ENCODE measurements around the gene TRPM3.

The TRPM3 gene

DNA sequence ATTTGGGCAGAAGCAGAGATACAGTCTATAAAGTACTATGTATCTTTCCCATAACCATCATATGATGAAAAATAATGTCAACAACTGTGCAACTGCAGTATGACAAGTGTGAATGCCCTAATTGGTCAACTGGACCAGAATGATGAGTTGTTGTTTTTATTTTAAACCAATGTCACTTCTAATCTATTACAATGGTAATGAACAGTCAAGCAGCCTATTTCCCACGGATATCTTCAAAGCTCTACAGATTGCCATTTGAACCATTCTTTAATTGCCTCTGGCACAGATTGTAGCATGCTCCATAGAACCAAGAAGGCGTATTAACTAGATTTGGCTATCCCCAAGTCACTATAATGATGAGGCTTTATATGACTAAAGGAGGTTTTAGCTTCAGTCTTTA is 233.6 kb downstream of the TRPM3 start:
- no peak for DNase-seq (ENCODE audit: low read depth in 2 of 2)

DNA sequence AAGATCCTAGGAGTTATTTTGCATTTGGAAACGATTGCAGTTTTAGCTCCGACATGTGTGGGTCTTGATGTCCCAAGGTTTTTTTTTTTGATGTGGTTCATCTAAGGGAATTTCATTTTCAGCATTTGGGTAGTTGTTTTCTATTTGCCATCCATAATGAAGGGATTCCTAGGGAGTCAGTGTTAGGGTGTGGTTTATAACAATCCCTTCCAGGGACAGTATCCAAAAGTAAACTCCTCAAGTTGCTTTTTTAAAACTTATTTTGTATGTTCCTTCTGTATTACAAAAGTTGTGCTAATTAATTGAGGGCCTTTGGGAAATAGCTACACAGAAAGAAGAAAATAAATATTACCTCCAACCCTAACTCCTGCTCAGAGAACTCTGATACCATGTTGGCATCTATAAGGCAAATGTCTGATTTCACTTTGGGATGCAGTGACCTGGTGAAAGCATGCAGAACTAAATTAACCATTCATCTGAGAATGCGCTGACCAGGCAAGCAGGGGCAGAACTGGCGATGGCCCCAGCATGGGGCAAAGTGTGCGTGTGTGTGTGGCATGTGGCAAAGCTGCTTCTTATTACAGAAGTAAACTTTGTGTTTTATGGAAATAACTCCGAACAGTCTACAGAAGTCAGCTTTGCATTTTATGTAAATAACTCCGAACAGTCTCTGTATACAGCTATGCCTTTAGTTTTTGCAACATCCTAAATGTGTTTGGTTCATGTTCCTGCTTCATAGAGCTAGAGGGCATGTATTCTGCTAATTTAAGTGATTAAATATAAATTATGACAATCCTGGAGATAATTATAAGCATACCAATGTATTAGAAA is 237.2 kb downstream of the TRPM3 start:
- no peak for DNase-seq (ENCODE audit: low read depth in 2 of 2)

DNA sequence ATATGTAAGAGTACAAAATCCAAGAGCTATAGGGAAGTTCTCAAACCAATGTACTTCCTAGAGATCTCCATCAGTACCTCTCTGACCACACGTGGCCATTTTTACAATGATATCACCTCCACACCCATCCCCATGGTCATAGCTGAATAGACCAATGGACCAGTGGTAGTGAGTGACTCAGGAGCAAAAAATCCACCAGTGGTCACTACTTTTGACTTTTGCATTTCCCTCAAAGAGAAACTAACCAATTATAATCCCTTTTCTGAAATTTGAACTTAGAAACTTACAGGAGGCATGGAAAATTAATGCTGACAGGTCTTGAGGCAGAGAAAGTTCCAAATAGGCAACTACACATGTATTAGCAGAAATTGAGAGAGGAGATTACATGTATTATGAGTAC is 238.4 kb downstream of the TRPM3 start:
- DNase-seq (ENCODE audit: low read depth in 2 of 2) = no peak

DNA sequence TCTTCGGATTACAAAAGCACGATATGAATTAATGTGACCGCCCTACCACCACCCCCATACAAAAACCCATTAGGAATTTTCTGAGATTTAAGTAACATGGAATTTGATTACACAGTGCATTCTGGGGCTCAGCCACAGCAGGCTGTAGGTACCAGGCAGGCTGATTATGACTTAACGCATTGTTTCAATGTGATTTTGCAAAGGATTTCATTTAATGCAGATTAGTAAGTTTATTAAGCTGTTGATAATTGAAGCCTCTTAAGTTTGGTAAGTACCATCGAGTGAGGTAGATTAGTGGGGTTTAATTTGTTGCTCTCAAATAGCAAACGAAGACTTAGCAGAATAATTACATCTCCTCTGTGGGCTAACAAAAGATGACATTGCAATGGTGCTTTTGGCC is 240.1 kb downstream of the TRPM3 start:
- no peak for DNase-seq (ENCODE audit: low read depth in 2 of 2)

DNA sequence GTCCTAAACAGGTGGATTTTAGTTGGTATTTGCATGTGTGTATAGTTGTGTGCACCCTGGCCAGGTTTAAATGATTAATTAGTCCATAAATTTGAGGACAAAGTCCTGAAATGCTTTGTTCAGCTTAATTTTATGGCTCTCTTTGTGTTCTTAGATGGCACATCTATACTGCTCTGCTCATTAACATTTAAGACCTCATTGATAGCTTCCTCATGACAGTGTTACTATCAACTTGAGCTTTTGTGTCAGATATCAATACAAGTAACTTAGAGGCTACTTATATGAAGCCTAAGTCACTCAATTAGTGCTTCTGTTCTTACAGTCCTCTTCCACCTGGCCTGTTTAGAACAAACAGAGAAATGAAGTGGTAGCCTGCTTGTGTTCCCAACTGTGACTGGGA is 240.9 kb downstream of the TRPM3 start:
- DNase-seq (ENCODE audit: low read depth in 2 of 2) = no peak

DNA sequence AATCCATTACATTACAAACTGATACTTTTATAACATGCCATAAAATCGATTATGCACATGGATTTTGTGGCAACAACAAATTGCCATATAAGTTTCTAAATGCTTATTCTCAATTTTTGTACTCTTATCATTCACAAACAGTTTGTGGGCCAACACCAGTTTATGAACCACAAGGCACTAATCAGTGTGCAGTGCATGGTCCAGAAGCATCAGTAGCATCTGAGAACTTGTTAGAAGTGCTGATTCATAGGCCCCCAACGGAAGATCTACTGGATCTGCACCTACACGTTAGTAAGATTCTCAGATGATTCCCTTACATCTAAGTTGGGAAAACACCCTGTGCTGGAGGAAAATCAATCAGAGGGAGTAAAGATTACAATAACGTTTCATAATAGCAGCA is 242.8 kb downstream of the TRPM3 start:
- DNase-seq (ENCODE audit: low read depth in 2 of 2) = no peak

DNA sequence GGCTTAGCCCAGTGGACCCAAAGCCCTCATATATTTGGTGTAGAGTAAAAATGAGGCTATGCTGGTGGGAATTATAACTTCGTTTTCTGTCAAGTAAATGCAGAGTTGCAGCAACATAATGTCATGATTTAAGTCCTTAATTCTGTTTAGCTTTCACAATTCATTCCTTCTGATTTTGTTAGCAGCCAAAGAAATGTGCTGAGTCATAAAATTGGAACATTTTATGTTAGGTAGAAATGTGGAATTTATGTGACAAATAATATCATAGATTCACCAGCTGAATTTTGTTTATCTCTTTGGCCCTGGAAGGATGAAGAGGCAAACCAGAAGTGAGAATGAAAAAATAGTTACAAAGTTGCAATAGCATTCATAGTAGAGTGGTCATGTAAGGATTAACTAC is 247.0 kb downstream of the TRPM3 start:
- no peak for DNase-seq (ENCODE audit: low read depth in 2 of 2)

DNA sequence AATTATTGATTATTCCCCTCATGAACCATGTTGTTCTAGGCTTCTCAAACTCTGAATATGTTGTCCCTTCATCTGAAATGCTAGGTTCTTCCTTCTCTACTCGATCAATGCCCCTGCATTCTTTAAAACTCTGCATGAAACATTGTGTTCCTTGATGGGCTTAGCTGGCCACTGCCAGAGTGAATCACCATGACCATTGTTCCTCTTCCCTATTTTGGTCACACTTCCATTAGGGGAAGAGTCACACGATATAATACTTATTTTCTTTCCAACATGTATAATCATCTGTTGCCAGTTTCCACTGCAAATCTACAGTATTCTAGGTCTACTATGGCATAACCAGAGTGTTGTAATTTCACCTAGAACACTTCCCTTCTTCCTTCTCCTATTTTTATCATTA is 247.9 kb downstream of the TRPM3 start:
- DNase-seq (ENCODE audit: low read depth in 2 of 2) = no peak

DNA sequence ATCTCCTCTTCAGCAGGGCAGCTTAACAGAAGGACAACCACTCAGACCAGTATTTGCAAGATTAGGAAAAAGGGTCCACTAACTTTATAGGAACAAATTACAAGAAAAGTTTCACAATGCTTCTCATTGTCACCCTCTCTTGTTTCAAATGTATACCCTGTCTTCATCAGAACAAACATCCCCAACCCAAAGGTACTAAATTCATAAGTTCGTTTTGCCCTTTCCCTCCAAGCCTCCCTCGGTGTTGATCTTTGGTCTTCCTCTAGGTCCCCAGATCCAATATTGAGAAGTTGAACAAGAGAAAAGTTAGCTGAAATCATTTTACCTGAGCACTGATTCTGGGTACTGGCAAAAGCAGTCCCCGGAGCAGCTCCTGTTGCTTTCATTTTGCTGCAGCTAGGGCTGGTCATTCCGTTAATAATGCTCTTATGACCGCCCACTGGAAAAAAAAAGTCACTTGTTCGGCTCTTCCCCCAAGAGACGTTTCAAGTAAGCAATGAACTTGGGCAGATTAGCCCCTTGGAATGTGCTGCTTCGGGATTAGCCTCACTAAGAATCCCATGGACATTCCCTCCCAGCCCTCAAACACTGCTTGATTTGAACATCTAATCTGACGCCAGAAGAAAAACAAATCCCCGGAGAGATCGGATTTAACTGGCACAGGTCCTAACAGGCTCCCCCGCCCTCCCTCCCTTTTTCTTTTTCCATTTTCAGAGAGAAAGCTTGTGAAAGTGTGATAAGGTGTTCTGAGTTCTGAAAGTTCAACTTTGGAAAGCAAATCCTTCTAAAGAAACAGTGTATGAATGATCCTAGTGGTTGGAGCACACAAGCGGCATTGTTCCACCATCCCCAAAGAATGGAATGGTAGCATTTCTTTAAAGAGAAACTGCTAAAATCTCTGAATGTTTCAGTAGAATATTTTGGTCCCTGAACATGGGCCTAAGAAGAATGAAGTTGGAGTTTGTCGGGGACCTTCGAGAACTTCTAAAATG is 252.5 kb downstream of the TRPM3 start:
- DNase-seq (ENCODE audit: low read depth in 2 of 2) = no peak

DNA sequence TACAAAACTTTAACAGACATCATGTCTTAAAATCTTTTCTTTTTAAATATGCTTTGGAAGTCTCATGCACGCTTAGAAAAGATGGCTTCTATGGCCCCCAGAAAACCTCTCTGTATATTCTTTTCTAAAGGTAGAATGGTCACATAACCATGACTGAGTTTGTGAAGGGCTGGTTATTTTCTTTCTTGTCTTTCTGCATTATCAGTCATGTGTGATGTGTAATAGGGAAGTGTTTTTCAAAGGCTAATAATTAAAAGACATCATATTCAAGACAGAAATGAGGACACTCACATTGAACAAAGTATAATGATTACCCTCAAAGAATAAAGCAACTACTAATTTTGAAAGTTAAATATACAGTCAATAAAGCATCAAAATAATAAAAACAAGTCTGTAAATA is 253.4 kb downstream of the TRPM3 start:
- no peak for DNase-seq (ENCODE audit: low read depth in 2 of 2)

DNA sequence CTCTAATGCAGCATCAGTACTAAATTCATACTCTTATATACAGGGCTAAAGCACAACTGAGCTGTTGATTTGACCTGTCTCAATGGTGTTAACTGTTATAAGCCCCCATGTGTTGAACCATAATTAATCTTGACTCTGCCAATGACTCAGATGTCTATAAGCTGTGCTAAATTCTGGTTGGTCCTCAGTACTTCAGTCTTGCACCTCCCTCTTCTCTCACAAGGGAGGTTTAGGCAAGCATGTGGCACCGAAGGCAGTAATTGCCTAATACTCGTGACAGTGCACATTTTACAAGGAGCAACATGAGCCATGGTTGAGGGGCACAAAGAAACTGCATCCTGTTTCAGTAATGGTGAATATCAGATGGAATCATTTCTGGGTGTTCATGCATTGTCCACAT is 255.9 kb downstream of the TRPM3 start:
- no peak for DNase-seq (ENCODE audit: low read depth in 2 of 2)

DNA sequence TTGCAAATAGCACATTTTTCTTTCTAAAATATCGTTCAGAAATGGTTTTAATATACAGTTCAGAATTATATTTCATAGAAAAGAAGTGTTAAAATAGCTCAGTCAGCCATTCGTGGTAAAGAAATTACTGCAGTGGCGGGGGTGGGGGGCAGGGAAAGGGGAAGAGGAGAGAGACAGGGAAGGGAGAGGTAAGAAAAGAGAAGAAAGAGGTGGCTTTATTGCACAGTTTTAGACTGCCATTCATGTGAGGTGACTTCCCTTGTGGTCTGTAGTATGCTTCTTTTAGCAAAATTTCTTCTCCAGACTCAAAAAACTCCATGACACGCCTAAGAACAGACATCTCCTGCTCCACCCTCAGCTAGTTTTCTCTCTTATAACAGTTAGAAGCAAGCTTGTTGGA is 259.6 kb downstream of the TRPM3 start:
- DNase-seq (ENCODE audit: low read depth in 2 of 2) = no peak

DNA sequence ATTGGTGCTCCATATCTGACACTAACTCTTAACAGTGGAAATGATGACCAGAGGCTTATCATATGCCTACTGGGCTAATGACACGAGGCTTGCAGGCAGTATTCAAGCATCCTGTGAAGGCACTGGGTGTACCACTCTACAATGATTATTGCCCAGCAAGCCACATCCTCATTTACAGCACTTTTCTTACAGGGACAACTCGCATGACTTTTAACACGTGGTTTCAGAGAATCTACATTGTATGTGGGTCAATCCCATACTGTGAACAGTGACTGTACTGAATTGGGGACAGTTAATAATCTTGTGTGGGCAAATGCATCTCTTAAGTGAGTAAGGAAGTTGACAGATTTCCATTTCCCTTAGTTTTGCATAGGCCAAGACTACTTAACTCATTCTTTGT is 260.0 kb downstream of the TRPM3 start:
- no peak for DNase-seq (ENCODE audit: low read depth in 2 of 2)

DNA sequence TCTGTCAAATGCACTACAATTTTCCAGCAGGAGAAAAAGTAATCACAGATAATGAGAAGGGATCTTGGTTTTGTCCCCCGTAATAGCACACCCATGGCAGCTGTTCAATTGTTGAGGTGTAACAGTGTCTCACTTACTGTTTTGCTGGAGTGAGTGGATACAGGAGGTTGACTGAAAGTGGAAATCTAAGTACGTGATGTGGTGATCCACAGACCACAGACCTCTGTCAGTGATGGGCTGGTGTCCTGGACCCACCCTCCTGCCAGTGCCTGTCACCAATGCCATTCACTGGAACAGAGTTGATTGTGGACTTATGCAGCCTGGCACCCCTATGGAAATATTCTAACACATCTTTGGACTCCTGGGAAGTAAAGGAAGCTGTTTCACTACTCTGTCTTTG is 261.7 kb downstream of the TRPM3 start:
- no peak for DNase-seq (ENCODE audit: low read depth in 2 of 2)

DNA sequence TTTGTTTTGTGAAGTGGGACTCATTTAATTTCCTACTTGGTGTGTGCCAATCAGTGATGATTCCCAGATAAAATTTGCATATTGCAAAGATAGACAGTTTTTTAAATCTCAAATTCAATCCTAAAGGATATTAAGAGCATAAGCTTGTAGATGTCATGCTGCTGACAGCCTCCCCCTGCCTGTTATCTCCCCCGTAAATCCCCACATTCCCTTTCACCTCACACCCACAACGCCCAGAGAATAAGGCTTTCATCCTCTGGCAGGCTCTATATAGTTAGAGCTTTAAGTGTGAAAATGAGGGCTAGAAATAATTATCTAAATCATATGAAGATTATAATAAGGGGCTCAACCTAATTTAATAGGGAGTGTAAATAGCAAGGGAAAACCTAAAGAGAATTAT is 265.0 kb downstream of the TRPM3 start:
- DNase-seq (ENCODE audit: low read depth in 2 of 2) = no peak

DNA sequence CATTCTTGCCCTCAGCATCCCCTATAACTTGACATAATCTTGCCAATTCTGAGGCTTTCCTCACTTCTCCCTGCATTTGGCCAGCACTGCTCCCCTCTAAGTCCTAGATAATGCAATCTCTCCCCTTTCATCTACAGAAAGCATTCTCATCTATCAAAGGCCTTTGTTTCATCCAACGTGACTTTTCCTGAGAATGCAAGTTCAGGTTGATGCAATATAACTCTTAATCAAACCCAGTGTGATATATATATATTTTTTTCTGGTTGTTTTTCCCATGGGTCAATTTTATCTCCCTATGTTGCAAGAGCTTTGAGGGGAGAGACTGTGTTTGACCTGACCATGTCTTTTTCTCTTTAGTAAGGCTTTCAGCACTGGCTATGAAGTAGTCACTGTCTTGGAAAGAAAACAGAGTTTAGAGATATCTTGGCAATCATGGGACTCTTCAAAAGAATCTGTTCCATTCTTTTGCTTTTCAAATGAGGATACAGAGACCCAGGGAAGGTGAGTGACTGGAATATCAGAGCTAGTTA is 268.6 kb downstream of the TRPM3 start:
- no peak for DNase-seq (ENCODE audit: low read depth in 2 of 2)

DNA sequence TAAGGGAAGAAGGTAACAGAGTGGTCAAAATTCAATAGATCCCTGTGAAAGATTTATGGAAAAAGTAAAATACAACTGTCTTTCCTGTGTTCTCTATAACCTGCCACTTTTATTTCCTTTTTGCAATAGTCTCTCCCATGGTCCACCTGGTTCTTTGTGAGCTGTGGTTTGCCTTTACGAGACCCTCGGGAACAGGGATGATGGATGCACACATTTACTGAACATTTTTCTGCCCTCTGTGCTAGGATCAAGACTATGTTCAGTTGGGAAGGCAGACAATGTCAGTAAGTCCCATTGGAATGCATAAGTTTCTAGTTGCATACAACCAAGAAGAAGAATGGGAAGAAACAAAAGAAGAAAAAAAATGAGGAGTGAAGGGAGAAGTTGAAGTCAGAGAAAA is 281.2 kb downstream of the TRPM3 start:
- DNase-seq (ENCODE audit: low read depth in 2 of 2) = no peak

DNA sequence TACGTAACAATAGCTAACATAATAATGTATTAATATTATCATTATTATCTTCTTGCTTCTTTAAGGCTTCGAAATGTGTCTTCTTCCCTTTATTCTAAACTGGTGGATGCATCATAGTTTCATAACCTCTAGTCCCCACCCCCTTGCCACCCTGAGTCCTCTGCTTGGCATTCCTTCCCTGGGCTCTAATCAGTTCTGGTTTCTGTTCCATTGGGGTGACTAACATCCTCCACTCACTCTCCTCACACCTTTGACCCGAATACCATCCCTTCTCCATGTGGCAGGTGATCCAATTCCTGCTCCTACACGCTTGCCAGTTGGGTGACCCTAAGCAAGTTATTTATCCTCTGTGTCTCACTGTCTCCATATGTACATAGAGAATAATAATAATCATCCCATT is 286.1 kb downstream of the TRPM3 start:
- no peak for DNase-seq (ENCODE audit: low read depth in 2 of 2)

DNA sequence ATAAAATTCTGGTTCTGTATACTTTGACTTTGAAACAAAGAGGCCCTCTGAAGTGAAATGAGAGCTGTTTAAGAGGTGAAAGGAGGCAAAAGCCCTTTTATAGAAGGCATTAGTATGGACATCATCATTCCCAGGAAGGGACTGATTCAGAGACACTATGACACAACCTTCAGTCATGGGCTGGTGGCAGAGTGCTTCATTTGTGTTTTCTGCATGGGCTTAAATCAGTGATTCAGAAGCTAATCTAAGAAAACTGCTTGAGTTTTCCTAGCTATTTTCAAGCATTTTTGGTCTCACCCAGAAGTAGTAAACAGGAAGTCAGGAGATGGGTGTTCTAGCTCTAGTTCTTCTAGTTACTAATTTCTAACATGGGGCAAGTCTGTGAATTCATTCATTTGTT is 288.9 kb downstream of the TRPM3 start:
- no peak for DNase-seq (ENCODE audit: low read depth in 2 of 2)

DNA sequence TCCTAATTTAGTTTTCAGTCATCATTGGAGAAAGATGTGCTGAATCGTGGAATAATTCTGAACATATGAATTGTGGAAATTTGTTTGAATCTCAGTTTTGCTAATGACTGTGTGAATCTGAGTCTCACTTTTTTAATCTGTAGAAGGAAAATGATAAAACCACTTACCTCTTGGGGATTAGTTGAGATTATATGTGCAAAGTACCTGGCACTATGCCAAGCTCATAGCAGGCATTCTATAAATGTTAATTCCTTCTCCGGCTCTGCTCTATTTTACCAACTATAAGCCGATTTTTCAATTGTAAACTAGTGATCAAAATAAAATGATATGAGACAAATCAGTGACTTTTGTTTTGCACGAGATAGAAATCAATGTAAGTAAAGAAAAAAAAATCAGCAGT is 290.8 kb downstream of the TRPM3 start:
- no peak for DNase-seq (ENCODE audit: low read depth in 2 of 2)

DNA sequence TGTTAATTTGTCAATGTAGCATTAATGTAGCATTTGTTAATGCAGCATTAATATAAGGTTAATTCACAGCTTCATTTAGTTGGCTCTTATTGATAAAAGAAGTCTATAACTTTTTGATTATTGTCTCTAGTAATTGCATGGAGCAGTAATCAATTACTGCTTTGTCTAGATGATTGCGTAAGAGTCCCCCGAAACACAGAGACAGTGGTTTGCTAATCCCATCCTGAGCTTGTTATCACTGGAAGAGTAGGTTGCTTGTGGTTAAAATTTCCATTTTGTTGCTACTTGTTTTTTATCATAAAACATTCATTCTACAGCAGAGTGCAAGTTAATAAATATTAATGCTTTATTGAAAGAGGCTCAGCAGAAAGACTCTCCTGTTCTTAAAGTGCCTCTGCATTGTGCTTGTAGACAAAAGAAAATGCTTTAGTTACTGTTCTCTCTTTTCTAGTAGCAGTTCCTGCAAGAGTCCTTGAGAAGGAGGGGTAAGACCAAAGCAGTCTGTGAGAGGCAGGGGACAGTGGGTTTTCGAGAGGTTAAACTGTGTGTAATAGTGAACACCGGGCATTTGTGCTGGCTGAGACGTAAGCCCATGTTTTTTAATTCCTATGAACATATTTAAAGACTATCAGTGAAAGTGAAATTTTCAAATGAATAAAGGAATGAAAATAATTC is 291.7 kb downstream of the TRPM3 start:
- DNase-seq (ENCODE audit: low read depth in 2 of 2) = no peak

DNA sequence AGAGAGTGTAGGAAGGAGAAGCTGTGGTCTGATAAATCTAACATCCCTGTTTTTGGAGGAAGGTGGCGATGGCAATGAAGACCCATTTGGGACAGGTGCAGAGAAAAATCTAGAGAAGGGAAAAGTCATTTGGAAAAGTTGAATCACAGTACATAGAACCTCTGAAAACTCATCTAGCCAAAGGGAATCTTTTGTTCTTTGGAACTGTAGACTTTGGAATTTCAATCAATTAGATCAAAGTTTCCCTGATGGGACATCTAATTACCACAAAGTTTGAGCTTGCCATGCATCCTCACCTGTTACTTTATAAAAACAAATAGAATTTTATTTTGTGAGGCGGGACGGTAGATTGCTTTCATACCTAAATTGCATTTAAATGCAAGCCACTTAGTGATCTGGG is 294.9 kb downstream of the TRPM3 start:
- no peak for DNase-seq (ENCODE audit: low read depth in 2 of 2)
